Dermis blood vessel endothelial cell (primary cell): ENCODE results near the gene SPG7. TPM values are rescaled to one million over a fixed set of nuclear protein-coding genes. Genes with fewer than 3 reads are reported as not detected.

Experiments used
- DNase-seq: peaks from one replicate; pipeline ENCODE4 v3.0.0; 2010
- total RNA-seq: library from RNA; depleted of rRNA; stranded (reverse); fragments of >200 nt; gene quantifications from 2 replicates; pipeline ENCODE4 v1.2.3, GENCODE V29; 2014

The SPG7 gene
- total RNA-seq, 1 donor from 2014 or later, result 170 TPM

DNA sequence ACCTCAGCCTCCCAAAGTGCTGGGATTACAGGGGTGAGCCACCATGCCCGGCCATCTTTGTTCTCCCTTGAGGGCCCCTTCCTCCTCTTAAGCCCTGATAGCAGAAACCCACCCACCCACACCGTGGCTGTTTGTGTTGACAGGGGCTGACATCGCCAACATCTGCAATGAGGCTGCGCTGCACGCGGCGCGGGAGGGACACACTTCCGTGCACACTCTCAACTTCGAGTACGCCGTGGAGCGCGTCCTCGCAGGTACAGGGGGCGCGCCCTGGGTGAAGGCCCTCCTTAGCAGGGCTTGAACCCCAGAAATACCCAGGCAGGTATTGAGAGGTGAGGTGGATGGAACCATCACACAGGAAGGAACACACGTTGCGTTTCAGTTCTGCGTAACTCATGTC, 39.7 kb downstream of the SPG7 start:
- no peak for DNase-seq

DNA sequence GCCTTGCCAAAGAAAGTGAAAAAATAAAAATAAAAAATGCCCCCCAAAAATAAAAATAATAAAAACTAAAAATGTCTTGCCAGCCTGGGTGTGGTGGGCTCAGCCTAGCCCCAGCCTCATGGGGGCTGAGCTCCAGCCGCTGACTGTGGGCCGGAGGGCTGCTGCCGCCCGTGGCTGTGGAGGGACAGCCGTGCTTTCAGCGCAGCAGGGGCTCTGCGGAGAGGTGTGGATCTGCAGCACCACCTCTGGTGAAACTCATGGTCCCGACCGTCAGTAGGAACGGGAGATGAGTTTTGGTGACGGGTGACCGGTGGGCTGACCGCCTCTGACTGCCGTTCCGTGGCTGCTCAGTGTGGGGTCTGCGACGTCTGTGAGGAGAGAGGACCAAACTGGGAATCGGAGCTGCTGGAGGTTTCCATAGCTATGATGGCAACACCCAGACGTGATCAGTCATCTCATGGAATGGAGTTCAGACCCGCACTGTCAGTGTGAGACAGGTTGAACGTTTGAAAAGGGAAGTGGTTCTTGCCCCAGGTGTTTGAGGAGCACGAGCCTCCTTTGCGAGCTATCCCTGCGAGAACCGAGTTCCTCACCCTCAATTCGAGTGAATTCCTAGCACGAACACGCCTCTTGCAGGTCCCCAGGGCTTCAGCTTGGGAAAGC, 40.3 kb downstream of the SPG7 start:
- DNase-seq, result no peak

GRCh38 chr16:89549007-89549700, 41.0 kb downstream of the SPG7 start:
- no peak for DNase-seq

DNA sequence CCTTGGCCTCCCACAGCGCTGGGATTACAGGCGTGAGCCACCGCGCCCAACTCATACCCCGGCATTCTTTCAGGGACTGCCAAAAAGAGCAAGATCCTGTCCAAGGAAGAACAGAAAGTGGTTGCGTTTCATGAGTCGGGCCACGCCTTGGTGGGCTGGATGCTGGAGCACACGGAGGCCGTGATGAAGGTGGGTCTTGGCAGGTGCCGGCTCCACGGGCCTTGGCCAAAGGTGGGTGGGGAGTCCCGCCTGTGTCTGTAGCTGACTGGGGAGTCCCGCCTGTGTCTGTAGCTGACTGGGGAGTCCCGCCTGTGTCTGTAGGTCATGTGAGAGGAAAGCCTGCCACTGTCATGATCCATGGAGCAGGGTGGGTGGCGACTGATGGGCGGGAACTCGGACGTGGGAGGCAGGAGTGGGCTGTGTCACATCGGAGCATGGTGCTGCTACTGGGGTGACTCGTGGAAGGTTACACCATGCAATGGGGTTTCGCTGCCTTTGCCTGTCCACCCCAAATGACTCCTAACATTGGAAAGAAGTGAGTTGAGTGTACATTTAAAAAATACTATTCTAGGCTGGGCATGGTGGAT, 42.3 kb downstream of the SPG7 start:
- no peak for DNase-seq

DNA sequence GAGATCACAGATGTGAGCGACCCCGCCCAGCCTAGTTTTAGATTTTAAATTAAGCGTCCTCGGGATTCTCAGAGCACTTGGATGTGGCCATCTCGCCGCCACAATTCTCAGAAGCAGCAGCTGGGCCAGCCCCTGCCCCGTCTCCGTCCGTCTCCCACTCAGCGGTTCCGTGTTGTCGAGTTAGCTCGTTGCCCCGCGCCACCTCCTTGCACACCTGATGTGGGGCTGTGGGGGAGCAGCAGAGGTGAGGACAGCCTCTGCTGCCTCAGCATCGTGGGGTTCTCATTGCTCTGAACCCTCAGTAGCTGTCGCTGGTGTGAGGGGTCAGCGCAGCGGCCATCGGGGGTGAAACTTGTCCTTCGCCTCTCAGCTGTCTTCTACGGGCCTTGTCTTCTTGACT, 44.1 kb downstream of the SPG7 start:
- DNase-seq, result no peak

GRCh38 chr16:89552913-89553312, 44.7 kb downstream of the SPG7 start:
- DNase-seq, result no peak

DNA sequence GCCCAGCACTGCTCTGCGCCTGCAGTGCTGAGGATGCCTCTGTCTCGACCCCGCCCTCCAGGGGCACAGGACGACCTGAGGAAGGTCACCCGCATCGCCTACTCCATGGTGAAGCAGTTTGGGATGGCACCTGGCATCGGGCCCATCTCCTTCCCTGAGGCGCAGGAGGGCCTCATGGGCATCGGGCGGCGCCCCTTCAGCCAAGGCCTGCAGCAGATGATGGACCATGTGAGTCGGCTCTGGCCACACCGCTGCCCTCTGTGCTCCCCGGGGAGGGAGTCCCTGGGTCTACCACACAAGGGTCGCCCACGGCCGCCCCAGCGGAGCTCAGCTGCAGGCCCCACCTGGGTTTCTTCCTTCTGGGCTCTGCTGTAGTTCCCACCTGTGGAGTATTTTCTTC, 45.5 kb downstream of the SPG7 start:
- DNase-seq, result no peak

GRCh38 chr16:89554343-89554742, 46.1 kb downstream of the SPG7 start:
- no peak for DNase-seq

DNA sequence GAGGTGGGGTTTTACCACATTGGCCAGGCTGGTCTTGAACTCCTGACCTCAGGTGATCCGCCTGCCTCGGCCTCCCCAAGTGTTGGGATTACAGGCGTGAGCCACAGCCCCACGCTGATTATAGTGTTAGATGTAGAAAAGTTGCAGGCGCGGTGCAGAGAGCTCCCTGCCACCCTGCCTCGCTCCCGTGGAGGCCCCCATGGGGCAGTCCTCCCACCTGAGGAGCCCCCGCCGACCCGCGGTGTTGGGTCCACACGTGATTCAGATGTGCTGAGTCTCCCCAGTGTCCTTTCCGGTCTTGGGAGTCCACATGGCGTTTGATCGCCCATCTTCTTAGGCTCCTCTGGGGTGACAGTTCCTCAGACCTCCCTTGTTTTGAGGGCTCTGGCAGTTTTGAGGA, 47.1 kb downstream of the SPG7 start:
- DNase-seq, result no peak

DNA sequence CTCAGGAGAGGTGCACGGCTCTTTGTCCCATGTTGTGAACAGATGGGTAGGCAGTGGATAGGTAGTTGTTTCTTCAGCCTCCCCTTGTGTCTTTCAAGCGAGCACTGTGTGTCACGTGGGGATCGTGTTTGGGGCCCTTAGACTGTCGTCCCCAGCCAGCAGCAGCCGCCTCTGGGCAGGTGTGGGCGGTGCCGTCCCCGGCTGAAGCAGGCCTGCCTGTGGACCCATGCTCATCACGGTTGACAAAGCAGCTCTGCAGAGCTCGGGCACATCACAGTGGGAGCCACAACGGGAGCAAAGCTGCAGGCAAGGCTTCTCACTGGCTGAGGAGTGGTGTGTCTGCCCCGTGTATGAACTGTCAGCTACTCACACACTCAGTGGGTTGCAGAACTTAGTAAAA, 47.6 kb downstream of the SPG7 start:
- DNase-seq, result no peak

DNA sequence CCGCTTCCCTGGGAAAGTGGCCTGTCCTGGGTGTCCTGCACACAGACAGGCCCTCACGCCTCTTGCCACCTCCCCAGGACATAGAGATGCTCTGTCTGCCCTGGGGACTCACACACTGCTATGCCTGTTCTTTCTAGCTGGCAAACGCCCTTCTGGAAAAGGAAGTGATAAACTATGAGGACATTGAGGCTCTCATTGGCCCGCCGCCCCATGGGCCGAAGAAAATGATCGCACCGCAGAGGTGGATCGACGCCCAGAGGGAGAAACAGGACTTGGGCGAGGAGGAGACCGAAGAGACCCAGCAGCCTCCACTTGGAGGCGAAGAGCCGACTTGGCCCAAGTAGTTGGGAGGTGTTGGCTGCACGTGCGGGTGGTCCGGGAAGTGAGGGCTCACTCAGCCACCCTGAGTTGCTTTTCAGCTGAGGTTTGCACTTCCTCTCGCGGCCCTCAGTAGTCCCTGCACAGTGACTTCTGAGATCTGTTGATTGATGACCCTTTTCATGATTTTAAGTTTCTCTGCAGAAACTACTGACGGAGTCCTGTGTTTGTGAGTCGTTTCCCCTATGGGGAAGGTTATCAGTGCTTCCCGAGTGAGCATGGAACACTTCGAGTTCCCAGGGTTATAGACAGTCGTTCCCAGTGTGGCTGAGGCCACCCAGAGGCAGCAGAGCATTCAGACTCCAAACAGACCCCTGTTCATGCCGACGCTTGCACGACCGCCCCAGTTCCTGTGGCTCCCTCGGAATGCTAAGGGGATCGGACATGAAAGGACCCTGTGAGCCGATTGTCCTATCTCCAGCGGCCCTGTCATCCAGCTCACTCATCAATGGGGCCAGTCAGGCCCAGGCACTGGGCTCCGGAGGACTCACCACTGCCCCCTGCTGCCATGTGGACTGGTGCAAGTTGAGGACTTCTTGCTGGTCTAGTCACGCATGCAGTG, 48.8 kb downstream of the SPG7 start:
- DNase-seq, result peak; percentile 90

DNA sequence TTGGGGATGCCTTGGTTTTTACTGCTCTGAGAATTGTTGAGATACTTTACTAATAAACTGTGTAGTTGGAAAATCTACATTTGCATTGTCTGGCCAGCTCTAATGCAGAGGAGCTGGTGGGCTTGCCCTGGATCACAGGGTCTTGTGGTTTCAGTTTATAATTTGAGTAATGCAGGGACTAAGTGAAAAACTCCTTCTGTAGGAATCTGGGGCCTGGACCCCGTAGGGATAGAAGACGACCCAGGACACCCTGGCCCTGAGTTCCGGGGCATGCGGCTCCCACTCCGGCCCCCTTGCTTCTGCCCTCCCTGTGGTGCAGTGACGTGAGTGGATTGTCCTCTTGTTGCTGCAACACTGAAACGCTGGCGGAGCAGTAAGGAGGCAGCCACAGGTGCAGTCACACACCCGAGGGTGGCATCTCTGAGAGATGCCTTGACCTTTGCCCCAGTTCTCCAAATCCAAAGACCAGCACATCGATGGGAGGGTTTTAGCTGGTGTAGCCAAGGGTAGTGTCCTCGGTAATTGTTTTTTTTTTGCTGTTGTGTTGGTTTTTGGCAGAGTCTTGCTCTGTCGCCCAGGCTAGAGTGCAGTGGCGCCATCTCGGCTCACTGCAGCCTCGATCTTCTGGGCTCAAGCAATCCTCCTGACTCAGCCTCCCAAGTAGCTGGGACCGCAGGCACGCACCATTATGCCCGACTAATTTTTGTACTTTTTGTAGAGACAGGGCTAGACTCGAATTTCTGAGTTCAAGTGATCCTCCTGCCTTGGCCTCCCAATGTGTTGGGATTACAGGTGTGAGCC, 49.7 kb downstream of the SPG7 start:
- DNase-seq, result no peak

DNA sequence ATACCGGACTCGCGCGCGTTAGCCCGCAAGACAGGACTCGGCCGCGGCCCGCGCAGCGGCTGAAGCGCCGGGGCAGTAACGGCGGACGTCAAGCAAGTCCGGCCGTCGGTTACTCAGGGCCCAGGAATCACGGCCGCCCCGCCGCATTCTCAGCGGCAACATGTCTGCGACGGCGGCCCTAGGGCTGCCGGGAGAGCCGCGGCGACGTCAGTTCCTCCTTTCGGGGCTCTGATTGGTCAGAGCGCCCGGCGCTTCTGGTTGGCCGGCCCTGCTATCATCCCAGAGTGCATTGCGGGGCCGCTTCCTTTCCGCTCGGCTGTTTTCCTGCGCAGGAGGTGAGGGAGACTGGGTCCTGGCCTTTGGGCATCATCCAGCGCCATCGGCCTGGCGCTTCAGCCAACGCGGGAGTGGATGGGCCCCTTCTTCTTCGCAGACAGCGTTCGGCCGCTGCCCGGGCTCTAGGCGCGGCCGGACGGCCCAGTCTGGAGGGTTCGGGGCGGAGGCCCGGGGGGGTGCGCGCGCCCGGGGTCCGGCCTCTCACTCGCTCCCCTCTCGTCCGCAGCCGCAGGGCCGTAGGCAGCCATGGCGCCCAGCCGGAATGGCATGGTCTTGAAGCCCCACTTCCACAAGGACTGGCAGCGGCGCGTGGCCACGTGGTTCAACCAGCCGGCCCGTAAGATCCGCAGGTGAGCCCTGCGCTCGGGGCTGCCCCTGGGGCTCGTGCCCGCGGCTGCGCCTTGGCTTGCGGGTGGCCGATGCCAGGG, 52.4 kb downstream of the SPG7 start, which contains the start of gene RPL13:
RPL13 (plus strand) TSS at position 305 of the 764 bp plus-strand sequence; CDS start at position 583, 278 bp downstream.
- DNase-seq, result peak; percentile 96

DNA sequence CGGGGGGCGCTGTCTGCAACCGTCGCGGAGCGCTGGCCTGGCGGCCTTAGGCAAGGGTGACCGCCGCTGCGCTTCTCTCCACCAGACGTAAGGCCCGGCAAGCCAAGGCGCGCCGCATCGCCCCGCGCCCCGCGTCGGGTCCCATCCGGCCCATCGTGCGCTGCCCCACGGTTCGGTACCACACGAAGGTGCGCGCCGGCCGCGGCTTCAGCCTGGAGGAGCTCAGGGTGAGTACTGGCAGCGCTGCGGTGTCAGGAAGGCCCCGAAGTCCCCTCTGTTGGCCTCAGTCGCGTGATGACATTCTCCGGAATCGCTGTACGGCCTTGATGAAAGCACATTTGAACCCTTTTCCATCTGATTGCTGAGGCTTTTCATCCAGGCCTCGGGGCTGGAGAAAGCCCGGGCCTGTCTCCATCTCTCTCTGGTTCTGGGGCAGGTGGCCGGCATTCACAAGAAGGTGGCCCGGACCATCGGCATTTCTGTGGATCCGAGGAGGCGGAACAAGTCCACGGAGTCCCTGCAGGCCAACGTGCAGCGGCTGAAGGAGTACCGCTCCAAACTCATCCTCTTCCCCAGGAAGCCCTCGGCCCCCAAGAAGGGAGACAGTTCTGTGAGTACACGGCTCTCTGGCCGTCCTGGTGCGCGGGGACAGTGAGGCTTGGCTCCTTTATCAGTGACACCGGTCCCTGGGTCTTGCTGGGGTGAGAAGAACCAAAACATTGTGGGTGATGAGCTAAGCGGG, 53.1 kb downstream of the SPG7 start:
- DNase-seq, result peak; percentile 59

DNA sequence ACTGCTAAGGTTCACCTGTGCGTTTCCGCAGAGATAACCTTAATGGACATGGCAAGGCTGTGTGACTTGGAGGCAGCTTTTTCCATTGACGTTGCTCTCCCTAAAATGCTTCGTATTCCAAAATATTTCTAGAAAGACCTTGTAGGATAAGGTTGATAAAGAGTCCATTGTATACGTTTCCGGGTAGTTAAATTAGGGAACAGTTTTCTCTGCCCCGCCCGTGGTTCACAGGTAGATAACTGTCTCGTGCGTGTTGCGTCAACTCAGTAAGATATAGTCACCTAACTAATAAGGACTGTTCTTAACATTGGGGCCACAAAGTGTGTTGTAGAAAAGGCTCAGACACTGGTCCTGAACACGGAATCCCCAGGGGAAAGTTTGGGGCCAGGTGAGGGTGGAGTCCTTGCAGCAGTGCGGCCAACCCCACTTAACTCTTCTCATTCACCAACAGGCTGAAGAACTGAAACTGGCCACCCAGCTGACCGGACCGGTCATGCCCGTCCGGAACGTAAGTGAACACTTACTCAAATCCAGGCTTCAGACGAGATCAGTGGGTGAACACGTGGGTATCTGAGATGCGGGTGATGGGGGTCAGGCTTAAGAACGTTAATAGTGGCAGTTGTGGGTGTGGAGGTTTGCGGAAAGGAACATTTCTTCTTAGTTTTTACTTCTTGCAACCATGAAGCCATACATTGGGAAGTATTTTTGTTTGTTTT, 53.8 kb downstream of the SPG7 start:
- peak; percentile 27 for DNase-seq

GRCh38 chr16:89562939-89563338, 54.7 kb downstream of the SPG7 start:
- no peak for DNase-seq

DNA sequence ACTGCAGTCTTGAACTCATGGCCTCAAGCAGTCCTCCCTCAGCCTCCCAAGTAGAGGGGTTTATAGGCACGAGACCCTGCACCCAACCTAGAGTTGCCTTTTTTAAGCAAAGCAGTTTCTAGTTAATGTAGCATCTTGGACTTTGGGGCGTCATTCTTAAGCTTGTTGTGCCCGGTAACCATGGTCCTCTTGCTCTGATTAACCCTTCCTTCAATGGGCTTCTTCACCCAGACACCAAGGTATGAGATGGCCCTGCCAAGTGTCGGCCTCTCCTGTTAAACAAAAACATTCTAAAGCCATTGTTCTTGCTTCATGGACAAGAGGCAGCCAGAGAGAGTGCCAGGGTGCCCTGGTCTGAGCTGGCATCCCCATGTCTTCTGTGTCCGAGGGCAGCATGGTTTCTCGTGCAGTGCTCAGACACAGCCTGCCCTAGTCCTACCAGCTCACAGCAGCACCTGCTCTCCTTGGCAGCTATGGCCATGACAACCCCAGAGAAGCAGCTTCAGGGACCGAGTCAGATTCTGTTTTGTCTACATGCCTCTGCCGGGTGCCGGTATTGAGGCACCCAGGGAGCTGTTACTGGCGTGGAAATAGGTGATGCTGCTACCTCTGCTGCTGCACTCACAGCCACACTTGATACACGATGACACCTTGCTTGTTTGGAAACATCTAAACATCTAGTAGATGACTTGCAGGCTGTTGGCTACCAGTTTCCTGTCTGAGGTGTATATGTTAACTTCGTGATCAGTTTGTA, 55.6 kb downstream of the SPG7 start:
- DNase-seq, result no peak

GRCh38 chr16:89564476-89565255, 56.5 kb downstream of the SPG7 start:
- no peak for DNase-seq

- no peak for DNase-seq
Observed at GRCh38 chr16:89565256-89565505, 57.0 kb downstream of the SPG7 start.
